C1 segment of cervical spinal cord (tissue), 14 donors: Measurements from ENCODE around the gene CTSF.
"Not testable (repeated sequence)": the region's sequence is repeated elsewhere in the genome, so short reads cannot be mapped to it uniquely, and the experiment has no call there.

Experiments
- DNase-seq, 14 donors: peaks; one replicate each; lab custom pipeline; 2025; lab: John Stamatoyannopoulos, UW

Gene CTSF

DNA sequence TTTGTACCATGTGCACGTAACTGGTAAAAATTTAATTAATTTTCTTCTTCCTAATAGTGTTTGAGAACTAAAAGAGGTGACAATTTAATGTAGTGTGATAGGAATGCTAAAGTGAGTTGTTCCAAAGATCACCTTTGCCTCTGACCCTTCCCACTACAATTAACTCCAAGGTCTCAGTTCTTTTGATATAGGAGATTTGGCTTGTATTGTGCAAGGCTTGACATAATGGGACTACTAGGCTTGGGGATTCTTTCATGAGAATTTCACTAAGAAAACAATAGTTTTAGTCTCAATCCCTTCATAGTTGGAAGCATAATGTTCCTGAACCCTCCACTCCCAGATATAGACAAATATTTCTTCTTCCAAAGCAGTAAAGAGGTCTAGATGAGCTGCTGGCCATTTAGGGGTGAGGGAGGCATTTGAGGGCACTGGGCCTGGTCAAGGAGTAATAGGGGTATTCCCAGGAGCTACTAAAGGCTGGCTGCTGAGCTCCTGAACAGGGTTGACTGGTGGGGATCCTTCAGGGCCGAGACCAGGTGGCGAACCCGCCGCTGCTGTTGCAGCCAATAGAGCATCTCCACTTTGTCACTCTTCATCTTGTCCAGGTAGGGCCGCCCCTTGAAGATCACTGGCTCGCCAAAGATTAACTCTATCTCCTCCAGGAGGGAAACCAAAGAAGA lies 21.7 kb upstream of the CTSF start:
- no peak for DNase-seq

DNA sequence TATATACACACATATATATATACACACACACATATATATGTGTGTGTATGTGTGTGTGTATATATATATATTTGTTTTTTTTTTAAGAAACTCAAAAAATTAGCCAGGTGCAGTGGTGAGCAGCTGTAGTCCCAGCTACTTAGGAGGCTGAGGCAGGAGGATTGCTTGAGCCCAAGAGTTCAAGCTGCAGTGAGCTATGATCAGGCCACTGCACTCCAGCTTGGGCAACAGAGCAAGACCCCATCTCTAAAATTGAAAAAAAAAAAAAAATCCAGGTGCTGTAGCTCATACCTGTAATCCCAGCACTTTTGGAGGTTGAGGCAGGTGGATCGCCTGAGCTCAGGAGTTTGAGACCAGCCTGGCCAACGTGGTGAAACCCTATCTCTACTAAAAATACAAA lies 20.9 kb upstream of the CTSF start:
- DNase-seq, result not testable (repeated sequence)

DNA sequence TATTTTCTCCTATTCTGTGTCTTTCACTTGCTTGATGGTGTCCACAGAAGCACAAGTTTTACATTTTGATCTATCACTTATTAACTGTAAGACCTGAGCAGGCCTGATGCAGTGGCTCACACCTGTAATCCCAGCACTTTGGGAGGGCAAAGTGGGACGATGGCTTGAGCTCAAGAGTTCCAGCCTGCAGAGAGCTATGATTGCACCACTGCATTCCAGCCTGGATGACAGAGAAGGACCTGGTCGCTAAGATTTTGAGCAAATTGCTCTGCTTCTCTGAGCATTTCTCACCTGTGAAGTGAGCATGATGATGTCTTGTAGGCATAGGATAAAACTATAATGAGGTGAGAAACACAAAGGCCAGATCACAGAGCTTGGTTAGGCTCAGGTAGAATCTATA lies 17.7 kb upstream of the CTSF start:
- DNase-seq, result no peak

DNA sequence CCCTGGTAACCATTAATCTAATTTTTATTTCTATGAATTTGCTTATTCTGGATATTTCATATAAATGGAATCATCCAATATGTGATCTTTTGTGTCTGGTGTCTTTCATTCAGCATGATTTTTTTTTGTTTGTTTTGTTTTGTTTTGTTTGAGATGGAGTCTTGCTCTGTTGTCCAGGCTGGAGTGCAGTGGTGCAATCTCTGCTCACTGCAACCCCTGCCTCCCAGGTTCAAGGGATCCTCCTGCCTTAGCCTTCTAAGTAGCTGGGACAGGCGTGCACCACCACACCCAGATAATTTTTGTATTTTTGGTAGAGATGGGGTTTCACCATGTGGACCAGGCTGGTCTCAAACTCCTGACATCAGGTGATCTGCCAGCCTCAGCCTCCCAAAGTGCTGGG lies 17.0 kb upstream of the CTSF start:
- DNase-seq, result not testable (repeated sequence)

DNA sequence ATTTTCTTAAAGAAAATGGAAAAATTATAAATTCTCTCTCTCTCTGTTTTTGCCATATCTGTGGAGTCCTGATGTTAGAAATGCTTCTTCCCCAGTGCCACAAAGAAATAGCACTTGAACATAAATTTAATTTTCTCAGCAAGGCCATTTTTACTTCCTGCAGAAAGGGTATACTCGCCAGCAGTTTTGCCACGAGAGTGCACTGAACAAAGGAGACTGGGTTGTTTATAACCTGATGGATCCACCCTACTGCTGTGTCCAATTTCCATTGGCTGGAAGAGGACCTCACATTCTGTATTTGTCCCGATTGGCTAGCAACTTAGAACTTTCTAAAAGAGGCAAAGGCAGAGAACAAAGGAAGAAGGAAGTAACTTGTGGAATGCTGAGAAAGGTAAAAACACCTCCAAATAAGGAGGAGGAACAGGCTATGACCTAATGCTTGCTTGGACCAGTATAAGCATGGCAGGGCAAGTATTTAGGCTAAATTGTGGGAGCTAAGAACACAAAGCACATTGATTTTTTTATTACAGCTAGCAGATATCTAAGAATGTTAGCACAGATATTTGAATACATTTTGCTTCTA lies 14.2 kb upstream of the CTSF start:
- DNase-seq, result not testable (repeated sequence)

DNA sequence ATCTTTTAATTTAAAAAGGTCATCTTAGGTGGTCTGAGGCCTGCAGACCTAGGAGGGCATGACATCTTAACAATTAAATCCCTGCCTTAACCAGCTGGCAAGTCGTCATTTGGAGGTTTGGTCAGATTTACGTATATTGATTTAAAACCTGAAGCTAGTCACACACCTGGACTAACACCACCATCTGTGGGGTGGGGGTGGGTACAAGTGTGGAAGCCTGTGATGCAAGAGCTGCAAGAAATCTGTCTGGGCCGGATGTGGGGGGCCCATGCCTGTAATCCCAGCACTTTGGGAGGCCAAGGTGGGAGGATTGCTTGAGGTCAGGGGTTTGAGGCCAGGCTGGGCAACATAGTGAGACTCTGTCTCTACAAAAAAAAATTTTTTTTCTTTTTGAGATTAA lies 12.9 kb upstream of the CTSF start:
- no peak for DNase-seq

DNA sequence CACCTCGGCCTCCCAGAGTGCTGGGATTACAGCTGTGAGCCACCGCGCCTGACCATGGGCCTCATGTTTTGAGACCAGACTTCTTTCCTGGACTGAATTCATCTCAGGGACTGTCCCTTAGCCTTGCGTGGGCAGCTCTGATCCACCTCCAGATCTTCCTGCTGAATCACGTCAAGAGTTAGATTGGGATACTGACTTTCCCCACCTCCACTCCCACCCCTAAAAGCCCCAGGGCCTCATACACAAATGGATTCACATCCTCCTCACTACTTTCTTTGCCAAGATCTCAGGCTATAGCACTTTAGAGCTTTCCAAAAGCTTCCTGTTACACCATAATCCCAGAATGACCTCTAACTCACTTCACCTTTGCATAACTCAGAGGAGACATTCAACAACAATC lies 12.4 kb upstream of the CTSF start:
- no peak for DNase-seq

DNA sequence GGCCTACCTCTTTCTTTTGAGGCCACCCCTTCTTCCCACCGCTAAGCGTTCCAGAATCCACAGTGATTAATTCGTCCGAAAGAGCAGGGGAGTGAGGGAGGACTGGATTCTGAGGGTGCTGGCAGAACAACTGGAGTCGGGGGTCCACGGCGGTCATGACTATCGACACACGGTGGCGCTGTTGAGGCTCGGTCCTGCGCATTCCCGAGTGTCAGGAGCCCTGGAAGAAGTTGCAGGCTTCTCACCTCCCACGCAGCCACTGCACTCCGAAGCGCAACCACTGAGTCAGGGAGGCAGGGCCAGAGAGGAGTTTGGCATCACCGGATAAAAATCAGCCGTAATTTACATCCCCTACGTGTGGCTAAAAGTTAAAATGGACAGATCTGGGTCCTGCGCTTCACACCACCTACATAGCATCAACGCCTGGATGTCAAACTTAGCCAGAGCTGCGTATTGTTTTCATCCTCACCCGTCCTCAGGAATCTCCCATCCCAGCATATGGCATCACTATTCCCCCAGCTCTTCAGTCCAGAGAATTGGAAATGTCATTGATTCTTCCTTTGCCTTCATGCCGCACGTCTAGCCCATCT lies 10.7 kb upstream of the CTSF start:
- DNase-seq, result peak in 10 of 14 donors; percentile 8 to 64 (median 42)

DNA sequence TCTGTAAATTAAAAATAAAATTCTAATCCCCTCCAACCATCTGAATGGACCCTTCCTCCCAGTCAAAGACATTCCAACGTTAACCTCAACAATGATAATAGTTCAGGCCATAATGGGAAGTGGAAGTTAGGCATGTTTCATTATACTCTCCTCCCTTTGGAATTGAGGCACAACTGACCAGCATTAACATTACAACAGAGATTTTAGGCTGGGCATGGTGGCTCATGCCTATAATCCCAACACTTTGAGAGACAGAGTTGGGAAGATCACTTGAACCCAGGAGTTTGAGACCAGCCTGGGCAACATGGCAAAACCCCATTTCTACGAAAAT lies 2.4 kb upstream of the CTSF start:
- DNase-seq, result no peak

DNA sequence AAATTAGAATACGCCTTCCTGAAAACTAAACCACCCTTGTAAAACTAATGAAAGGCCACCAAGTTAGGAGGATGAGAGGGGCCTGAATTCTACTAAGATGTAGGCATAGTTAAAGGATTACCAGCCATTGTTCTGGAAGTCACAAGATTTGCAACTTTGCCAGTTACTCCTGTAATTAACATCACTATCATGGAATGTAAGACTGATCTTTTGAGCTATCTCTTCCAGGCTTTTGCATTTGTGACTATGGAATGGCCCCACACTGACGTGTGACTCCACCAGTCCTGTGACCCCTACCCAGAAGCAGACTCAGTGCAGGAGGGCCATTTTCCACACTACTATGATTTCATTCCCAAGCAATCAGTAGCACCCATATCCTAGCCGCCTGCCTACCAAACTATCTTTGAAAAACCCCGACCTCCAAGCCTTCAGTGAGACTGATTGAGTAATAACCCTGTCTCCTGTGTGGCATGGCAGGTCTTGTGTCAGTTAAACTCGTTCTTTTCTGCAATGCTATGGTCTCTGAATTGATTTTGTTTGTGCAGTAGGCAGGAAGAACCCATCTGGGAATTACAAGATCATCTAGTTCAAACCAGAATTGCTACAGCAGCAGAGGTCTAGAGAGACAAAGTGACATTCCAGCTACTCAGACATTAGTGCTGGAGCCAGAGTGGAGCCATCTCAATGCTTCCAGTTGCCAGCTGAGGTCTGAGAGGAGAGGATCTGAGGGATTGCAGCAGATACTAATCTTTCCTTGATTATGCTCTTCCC lies 1.9 kb upstream of the CTSF start:
- no peak for DNase-seq

DNA sequence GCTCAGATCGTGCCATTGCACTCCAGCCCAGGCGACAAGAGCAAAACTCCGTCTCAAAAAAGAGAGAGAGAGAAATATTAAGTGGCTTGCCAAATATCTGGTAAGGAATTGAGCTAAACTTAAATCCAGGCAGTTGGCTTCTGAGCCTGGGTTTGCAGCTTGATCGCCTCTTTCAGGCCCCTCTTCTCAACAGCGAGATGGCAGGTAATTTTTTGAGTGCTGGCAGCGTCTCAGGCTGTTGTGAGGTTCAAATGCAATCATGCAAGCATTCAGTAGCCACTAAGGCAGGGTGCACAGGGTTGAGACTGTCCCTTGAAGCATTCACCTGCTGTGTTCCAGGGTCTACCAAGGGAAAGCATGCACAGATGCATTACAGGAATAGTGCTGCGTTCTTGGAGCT lies 670 bp upstream of the CTSF start:
- no peak for DNase-seq

DNA sequence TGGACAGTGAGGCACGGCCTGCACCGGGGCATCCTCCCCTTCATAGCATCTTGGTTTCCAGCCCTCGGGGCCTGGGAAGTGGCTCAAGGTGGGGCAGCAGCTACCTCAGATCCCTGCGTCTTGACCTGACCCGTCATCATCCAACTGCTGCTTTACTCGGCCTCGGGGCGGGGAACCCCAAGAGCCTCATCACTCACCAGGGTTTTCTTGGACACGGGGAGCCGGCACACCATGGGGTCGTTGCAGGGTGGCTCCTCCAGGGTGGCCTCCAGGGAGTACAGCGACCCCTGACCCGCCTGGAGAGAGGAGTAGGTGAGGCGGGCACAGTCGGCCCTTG lies 651 bp downstream of the CTSF start:
- DNase-seq, result no peak

DNA sequence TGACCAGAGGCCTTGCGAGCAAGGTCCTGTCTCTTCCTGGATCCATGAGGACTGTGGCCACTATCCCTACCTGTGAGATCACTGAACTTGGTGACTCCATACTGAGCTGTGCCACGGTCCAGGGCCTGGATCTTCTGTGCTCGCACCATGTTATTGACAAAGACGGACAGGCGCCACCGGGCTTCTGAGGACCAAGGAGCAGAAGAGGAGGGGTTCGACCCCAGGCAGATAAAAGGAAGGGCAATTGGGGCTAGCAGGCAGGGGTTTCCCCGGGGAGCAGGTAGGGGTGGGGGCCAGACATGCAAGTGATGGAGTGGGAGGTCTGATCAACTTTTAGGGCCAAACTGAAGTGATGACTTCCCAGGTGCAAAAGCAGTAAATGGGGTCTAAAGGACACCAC lies 2.2 kb downstream of the CTSF start:
- DNase-seq, result no peak

DNA sequence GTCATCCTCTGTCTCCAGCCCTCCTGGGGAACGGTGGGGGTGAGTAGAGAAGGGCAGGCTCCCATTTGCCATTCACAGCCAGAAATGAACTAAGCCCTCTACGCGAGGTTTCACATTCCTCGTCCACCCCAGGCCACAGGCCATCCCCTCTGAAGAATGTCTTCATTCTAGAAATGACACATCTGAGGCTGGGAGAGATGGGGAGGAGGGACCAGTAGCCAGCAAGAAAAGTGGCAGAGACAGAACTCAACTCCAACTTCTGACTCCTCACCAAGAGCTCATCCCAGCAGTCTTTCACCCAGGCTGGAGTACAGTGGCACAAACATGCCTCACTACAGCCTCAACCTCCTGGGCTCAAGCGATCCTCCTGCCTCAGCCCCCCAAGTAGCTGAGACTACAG lies 3.4 kb downstream of the CTSF start:
- no peak for DNase-seq

DNA sequence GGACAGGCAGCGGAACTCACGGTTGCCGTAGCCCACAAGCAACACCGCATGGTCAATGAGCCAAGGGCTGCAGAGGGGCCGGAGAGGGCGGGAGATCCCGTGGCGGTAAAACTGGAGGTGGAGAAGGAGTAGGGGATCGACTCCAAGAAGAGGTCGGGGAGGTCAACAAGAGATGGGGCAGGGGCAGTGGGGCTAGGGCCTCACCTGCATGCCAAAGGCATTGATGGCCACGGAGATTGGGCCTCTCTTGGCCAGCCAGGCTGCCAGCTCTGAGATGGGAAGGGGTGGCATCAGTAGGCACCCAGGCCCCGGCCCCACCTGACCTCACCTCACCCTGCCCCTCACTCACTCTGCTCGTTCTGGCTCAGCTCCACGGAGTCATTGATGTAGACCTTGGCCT lies 3.9 kb downstream of the CTSF start:
- DNase-seq, result no peak

DNA sequence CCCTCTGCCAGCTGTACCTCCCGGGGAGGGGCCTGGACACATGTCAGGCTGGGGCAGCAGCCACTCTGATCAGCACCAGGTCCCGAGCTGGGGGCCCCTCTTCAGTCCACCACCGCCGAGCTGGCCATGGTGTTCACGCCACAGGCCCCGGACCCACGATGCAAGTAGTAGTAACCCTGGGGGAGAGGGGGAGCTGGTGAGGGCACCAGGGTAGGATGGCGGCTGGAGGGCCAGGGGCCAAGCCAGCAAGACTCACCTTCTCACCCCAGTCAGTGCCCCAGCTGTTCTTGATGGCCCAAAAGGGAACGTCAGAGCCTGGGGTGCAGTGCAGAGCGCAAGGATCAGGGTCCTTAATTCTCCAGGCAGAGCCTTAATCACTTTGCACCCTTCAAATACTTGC lies 4.6 kb downstream of the CTSF start:
- no peak for DNase-seq

DNA sequence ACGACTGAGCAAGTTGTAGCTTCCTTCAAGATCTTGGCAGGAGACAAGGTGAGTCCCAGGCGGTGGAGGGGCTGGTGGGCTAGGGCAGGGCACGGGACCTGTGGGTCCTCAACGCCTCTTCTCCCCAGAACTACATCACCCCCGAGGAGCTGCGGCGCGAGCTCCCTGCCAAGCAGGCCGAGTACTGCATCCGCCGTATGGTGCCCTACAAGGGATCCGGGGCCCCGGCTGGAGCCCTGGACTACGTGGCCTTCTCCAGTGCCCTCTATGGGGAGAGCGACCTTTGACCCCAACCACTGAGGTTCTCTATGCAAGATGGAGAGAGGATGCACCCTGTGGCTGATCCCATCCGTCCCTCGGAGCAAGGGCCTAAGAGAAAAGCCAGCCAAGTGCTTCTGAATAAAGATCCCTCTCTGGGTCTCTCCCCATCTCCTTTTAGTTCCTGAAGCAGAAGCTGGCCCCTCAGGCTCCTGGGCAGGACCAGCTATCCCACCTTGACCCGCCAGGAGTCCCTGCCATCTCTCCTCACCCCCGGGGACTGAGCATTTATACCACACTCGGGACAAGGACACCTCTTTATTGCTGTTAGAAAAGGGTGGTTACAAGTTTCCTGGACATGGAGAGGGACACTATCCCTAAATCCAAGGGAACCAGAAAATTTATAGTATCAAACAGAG lies 5.4 kb downstream of the CTSF start:
- DNase-seq, result no peak

DNA sequence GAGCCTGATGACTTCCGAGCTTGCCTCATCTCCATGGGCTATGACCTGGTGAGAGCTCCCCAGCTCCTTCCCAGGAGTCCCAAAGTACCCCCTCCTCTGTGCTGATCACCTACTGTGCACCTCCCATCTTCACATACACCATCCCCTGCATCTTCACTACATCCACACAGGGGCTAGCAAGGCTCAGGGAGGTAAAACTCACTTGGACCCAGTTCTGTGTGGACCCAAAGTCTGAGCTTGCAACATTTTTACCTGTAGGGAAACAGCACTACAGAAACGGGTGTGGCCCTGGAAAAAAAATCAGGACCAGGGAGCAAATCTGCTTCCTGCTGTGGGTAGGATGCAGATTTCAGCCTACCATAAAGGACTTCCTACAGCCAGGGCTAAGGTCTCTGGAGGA lies 6.1 kb downstream of the CTSF start:
- DNase-seq, result no peak

DNA sequence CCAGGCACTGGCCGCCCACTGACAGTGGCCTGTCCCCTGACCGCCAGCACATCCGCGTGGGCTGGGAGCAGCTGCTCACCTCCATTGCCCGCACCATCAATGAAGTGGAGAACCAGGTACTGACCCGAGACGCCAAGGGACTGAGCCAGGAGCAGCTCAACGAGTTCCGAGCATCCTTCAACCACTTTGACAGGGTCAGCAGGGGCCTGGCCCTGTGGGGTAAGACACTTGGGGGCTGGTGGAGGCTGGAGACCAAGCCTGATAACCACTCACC lies 6.5 kb downstream of the CTSF start:
- no peak for DNase-seq

DNA sequence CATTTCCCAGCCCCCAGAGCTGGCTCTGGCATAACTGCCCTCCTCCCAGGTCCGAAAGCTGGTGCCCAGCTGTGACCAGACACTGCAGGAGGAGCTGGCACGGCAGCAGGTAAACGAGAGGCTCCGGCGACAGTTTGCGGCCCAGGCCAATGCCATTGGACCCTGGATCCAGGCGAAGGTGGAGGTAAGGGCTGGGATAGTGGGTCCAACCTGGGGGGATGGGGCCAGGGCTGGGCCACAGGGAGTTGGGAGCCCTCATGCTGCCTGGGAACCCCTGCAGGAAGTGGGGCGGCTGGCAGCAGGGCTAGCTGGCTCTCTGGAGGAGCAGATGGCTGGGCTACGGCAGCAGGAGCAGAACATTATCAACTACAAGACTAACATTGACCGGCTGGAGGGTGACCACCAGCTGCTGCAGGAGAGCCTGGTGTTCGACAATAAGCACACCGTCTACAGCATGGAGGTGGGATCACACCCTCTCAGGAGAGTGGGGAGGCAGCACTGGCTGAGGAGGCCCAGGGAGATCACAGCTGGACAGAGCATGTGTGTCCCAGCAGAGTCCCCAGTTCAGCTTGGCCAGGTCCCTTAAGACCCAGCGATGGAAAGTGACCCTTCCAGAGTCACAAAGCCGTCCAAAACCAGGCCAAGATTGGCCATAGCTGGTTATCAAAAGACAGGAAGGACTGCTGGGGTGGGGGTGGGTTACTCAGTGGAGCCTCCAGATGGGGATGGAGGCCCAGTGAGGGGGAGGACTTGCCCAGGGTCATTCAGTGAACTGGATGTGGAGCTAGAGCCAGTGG lies 7.0 kb downstream of the CTSF start:
- no peak for DNase-seq

DNA sequence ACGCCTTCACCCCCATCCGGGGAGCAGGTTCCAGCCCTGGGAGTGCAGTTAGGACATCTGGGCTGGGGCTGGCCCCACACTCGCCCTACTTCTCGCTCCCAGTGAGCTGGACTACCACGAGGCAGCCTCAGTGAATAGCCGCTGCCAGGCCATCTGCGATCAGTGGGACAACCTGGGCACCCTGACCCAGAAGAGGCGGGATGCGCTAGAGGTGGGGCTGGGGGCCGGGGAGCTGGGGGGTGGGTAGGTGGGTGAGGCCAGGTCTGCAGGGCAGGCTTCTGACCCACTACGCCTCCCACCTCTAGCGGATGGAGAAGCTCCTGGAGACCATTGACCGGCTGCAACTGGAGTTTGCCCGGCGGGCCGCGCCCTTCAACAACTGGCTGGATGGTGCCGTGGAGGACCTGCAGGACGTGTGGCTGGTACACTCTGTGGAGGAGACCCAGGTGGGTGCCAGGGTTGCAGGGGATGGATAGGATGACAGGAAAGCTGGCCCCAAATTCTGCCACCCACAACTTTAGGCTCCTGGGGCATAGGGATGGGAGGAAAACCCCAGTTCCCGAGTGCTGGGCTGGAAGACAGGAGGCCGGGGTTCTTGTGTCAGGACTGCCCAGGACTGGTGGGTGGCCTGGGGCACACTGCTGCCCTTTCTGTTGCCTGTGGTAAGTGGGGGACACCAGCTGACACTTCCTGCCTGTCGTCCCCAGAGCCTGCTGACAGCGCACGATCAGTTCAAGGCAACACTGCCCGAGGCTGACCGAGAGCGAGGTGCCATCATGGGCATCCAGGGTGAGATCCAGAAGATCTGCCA lies 8.3 kb downstream of the CTSF start:
- no peak for DNase-seq
